ENCODE results near the gene RNF167.

RNF167 gene

GRCh38 chr17:4940555-4941318 is 669 bp downstream of the RNF167 start:
- peak; percentile 54 for DNase-seq

DNA sequence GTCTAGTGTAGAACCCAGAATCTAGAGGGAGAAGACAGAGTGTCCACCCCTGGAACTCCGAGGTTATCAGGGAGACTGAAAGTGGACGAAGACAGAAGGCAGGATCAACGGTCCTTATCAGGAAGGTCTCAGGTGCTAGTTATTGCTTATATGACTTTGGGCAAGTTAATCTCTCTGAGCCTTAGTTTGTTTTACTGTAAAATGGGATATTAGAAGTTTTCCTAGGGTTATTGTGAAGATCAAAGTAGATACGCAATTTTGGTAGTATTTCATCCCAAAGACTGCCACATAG is 1.2 kb downstream of the RNF167 start:
- DNase-seq = no peak

DNA sequence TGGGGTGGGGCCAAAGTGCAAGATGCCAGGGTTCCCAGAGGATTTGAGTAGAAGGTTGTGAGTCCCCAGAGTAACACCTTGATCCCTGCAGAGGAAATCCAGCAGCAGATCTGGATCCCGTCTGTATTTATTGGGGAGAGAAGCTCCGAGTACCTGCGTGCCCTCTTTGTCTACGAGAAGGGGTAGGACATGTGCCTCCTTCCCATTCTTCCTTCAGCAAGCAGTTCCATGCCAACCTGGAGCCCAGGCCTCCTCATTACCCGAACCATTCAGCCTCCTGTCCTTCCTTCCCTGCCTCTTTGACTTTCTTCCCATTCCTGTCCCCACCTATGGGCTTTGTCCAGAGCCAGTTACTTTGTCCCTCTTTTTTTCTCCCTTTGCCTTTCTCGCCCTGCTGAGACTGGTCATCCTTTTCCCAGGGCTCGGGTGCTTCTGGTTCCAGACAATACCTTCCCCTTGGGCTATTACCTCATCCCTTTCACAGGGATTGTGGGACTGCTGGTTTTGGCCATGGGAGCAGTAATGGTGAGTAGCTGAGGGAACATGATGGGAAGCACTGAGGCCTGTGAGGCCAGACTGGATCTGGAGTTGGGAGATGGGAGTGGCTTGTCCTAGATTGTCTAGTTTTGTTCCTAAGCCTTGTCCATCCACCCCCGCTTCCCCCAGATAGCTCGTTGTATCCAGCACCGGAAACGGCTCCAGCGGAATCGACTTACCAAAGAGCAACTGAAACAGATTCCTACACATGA is 2.9 kb downstream of the RNF167 start:
- no peak for DNase-seq

GRCh38 chr17:4944163-4944553 is 4.1 kb downstream of the RNF167 start:
- DNase-seq = peak; percentile 59

DNA sequence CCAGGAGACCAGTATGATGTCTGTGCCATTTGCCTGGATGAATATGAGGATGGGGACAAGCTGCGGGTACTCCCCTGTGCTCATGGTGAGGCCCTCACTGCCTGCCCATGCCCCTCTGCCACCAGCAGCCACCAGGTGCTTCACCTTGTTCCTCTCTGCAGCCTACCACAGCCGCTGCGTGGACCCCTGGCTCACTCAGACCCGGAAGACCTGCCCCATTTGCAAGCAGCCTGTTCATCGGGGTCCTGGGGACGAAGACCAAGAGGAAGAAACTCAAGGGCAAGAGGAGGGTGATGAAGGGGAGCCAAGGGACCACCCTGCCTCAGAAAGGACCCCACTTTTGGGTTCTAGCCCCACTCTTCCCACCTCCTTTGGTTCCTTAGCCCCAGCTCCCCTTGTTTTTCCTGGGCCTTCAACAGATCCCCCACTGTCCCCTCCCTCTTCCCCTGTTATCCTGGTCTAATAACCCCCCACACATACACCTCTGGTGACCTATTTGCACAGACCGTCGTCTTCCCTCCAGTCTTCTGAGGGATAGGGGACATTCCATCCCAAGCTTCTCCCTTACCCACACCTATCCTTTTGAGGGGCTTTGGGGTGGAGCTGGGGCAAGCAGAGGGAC is 4.6 kb downstream of the RNF167 start:
- DNase-seq = peak; percentile 45

DNA sequence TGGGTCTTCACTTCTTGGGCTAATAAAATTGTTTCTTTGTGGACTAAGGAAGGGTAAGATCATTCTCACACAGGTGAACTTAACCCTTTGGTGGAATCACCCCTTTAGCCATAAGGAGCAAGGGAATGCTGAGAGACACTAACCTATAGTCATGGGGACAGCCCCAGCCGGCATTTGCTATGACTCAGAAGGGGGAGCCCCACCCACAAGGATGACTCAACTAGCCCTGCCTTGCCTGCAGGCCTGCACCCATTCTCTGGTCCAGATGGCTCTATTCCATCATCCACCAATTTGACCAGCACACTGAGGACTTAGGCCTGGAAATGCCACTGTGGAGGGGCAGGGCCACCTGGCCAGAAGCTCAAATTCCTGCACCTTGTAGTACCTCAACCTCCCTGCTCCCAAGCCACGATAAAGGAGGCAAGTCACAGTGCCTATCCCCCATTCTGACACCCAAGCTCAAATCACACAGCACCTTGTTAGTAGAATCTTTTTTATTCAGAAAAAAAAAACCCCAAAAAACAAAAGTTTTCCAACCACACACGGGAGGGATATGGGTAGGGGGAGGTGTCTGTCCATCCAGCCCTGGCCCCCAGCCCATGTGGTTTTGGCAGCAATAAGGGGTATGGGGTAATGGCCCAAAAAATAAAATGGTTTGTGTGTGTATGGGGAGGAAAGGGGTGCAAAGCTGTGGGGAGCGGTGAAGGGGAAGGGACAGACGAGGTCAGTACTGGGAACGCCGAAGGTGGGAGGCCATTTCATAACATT is 5.3 kb downstream of the RNF167 start:
- DNase-seq = peak; percentile 83

DNA sequence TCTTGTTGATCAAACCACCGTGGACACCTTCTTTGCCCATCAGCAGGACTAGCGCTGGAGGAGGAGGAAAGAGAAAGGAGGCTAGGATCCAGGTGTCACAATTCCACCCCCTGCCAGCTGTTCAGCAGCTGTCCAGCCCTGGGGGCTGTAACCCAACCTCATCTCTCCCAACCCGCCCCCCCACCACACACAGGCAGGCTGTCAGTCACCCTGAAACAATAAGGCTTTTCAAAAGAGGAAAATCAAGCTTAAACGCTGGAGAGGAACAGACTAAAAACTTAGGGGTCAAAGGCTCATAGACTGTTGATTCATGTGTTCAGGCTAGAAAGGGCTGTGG is 5.8 kb downstream of the RNF167 start:
- DNase-seq = no peak

DNA sequence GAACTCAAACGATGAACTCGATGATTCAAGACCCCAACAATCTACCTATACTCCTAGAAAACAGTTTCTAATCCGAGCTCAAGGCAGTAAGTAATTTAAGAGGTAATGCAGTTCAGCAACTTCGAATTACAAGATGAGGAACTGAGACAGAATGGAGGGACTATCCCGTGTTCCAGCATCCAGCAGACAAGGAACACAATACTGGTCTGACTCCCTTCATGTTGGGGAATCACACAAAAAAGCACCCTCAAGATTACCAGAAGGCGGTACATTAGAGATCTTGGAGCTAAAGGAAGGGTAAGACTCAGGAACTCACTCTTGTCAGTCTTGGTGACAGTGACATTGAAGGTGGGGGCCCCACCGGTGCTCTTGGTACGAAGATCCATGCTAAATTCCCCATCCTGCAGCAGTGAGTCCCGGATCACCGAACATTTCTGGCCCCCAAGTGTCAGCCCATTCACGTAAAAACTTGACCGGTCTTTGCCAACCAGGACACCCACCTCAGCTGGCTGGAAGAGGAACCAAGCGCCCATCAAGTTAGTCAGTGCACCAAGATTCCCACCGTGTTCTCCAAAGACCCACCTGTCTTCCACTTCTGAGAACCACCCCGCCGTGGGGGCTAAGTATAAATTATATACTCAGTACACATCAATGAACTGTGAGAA is 6.4 kb downstream of the RNF167 start:
- no peak for DNase-seq

DNA sequence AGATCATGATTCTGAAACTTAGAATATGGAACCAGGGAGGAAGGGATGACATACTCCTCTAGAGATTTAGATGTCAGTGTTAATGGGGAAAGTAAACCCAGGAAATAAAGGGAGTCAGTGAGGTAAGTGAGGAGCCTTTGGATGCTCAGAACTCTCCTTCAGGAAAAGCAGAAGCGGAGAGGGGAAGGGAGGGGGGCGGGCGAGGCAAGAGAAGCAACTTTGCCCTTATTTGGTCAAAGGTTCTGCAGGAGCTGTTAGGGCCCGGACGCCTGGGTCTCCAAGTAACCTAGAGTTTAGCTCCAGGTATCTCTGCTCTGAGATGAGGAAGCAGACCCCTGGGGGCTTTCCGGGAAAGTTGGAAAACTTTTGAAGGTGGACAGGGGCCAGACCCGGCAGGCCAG is 6.9 kb downstream of the RNF167 start:
- DNase-seq = no peak

DNA sequence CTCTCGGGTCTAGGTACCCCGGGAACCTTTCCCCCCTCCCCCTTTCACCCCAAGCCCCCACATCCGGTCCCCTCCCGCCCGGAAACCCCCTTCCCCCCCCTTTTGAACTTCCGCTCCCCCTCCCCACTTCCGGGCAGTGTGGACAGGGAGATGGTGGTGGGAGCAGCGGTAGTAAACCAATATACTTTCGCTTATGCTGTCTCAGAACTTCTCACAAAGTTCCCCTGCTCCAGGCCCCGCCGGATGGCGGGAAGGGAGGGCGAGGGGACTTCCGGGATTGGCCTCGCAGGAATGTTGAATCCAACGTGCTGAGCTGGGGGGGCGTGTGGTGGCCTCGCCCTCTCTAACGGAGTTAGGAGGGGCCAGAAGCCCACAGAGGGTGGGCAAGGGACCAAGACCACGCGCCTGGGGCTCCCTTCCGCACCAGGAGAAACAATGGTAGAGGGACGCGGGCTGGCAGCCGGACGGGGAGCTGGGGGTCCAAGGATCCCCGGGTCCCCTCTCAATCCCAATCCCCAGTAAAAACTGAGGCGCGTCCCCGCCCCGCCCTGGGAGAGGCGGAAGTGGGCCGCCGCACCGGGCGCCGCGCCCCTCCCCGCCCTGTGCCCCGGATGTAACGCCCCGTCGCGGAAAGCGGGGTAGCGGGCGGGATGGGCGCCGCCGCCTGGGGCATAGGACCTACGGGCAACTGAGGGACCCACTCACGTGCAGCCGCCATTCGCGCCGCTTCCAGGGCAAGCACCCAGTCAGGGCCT is 7.5 kb downstream of the RNF167 start:
- peak; percentile 79 for DNase-seq

- peak; percentile 82 for DNase-seq
These were observed 8.3 kb downstream of the RNF167 start, which contains the start of gene PFN1 for GRCh38 chr17:4948166-4948930. Gene PFN1, minus strand, starts transcription at chr17:4948530. Its CDS starts 136 bp downstream, at chr17:4948394.

GRCh38 chr17:4948931-4949320 is 8.9 kb downstream of the RNF167 start:
- peak; percentile 69 for DNase-seq

DNA sequence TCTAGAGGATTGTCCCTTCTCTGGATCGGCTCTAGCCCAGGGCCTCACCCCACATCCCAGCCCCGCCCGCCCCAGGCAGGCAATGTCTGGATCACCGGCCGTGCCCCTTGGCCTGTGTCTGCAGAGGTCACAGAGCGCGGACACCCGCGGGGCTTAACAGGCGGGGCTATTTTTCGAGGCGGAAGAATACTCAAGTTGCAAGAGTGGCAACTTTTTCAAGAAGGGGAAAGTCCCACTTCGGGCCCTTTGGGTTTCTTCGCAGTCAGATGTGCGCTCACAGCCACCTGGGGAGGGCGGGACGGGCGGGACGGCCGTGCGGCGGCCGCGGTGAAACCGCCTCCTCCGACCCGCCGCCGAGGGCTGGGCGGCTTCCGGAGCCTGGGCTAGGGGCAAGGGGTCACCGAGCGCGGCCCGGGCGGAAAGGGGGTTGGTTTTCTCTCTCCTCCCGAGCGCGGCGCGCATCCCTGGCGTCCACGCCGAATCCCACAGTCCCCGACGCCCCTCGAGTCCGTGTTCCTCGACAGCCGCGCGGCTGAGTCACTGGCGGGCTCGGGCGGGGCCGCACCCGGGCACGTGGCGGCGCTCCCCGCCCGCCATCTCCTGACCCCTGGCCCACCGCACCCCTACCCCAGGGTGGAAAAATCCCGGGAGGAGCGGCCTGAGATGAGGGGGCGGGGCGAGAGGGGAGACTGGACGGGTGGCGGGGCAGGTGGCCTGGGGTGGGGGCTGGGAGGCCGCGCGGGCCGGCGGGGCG is 9.4 kb downstream of the RNF167 start:
- peak; percentile 79 for DNase-seq

DNA sequence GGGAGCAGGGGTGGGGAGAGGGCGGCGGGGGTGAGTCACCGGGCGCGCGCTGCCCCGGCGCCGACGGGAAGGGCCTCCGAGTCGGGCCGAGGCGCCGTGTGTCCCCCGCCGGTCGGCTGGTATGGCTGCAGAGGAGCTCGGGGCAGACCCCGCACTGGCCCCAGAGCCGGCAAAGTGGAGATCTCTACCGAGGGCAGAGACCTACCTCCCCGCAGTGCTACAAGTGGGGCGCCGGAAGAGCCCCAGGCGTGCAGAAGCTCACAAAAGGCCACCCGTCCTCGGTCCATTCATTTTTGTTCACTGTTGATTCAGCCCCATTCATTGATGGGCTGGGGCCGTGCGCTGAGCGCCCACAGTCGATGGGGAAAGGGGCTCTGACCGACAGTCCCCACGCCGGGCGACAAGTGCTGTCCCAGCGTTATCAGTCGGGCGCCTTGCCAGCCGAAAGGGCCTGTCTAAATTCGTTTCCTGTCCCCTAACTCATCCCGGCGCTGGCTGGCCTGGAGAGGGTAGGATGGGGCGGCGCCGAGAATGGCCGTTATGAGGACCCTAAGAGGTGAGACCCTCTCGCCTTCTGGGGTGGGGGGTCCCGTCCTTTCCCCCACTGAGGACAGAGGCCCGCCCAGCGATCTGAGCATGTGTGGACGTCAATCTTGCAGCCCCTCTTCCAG is 10.1 kb downstream of the RNF167 start:
- no peak for DNase-seq

GRCh38 chr17:4950746-4951204 is 10.7 kb downstream of the RNF167 start, which contains the start of gene ENO3:
Gene ENO3, plus strand, starts transcription at chr17:4951119. Its CDS starts 711 bp downstream, at chr17:4951830.
- no peak for DNase-seq

- no peak for DNase-seq
These were observed 11.4 kb downstream of the RNF167 start for GRCh38 chr17:4951486-4951885.

- DNase-seq = no peak
These were observed 13.4 kb downstream of the RNF167 start for GRCh38 chr17:4953451-4953961.

- no peak for DNase-seq
These were observed 15.0 kb downstream of the RNF167 start for GRCh38 chr17:4955091-4955490.

GRCh38 chr17:4956493-4957061 is 16.5 kb downstream of the RNF167 start:
- DNase-seq = no peak

All from activated CD4-positive, CD25-positive, alpha-beta regulatory T cell treated with anti-CD3 and anti-CD28 coated beads, Interleukin-2, amount 50 U/mL, for 72 hours (primary cell).